ENCODE measurements around the gene CASTOR2.
"Not testable (repeated sequence)": the region's sequence is repeated elsewhere in the genome, so short reads cannot be mapped to it uniquely, and the experiment has no call there.

CASTOR2 gene

DNA sequence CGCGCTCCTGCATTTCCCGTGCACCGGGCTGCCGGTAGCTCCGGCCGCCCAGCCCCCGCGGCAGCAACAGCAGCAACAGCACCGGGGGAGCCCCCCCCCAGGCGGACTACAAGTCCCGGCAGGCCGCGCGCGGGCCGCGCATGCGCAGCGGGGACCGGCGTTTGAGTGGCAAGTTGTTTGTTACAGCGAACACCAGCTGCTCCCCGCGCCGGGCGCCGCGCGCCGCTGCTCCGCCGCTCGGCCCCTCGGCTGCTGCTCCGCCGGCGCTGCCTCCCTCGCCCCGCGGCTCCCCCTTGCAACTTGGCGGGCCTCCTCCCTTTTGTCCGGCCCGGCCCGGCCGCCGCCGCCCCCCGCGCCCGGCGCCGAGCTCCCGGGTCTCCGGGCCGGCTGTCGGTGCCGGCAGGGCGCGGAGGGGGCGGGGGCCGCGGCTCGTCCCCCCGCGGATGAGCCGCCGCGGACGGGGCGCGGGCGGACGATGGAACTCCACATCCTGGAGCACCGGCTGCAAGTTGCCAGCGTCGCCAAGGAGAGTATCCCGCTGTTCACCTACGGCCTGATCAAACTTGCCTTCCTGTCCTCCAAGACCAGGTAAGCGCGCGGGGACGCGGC is at the start of gene CASTOR2:
Gene CASTOR2 (plus strand): TSS at position 195 of the 609 bp plus-strand sequence. CDS start 281 bp downstream, at position 476.
- DNase-seq = not testable (repeated sequence)

DNA sequence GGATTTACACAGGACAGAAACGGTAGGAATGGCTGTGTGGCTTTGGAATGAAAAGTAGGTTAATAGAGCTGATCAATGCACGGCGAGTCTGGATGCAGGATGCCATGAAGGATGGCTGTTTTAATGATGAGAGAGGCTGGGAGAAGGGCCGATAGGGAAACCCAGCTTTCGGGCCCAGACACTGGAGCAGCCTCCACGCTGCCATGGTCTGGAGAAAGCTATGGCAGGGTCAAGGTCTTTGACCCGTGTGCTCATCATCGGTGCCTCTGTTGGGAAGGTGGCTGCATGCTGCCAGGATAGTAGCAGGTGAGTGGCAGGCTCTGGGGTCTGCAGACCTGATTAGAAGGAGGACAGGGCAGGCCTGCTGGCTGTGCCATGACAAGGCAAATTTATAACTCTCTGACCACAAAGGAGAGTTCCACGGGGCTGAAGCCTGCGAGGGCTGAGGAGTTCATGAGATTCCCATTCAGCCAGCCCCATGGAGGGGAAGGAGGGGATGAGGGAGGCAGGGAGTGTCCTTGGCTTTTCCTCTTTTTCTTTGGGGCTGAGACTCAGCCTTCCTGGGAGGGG is 42.1 kb upstream of the CASTOR2 start:
- DNase-seq = not testable (repeated sequence)

DNA sequence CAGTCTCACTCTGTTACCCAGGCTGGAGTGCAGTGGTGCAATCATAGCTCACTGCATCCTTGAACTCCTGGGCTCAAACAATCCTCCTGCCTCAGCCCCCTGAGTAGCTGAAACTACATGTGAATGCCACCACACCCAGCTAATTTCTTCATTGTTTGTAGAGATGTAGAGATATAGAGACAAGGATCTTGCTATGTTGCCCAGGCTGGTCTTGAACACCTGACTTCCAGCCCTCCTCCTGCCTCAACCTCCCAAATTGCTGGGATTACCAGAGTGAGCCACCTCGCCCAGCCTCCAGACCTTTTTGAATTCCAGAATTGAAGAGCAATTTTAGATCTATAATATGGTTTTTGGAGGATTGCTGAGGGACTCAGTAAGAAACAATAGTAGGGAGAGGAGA is 40.9 kb upstream of the CASTOR2 start:
- DNase-seq = not testable (repeated sequence)

DNA sequence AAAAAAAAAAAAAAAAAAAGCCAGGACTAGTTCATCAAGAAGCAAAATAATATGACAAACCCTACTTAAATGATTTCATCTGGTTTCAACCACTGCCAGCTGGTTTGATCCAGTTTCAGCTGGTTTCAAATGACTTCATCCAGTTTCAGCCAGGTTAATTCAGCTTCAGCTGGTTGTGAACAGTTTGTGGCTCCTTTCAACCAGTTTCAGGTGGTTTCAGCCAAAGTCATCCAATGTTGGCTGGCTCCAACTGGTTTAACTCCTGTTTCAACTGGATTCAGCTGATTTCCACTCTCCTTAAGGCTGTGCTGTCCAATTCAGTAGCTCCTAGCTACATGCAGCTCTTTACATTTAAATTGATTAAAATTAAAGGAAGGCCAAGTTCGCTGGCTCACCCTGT is 37.5 kb upstream of the CASTOR2 start:
- DNase-seq = not testable (repeated sequence)

DNA sequence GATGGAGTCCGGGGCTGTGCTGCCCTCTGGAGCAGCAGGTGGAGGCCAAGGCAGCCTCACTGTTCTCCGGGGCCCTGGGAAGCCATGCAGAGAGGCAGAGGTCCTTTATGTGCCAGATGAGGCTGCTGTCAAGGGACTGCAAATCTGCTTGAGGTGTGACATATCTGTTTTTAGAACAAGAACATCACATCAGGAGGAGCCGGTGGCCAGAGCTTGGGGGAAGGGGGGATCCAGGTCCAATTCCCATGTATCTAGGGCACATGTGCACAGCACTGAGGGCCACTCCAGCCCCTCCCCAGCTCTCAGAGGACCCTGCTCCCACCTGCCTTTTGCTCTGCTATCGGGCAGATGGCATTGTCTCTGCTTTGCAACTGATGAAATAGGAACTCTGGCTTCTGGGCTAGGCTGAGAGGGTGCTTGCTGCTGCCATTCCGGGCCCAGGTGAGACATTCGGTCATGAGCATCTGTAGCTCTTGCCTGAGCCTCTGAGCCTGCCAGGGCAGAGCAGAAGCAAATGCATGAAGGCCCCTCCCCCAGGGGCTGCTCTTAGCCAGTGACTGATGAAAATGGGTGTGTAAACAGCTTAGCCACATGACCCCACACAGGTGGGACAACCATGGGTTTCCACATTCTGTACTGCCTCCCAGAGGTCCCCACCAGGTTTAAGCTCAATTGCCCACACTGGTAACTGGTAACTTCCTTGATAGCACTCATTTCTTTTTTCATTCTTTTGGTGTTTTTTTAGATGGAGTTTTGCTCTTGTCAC is 32.8 kb upstream of the CASTOR2 start:
- not testable (repeated sequence) for DNase-seq

DNA sequence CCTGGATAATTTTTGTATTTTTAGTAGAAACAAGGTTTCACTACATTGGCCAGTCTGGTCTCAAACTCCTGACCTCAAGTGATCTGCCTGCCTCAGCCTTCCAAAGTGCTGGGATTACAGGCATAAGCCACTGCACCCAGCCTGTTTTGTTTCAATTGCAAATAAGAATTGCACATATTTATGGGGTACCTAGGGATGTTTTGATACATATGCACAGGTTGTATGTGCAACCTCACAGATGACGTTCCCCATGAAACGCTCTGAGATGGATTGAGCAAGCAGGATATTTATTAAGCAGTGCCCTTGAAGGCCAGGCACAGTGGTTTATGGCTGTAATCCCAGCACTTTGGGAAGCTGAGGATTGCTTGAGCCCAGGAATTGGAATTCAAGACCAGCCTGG is 25.1 kb upstream of the CASTOR2 start:
- DNase-seq = not testable (repeated sequence)

DNA sequence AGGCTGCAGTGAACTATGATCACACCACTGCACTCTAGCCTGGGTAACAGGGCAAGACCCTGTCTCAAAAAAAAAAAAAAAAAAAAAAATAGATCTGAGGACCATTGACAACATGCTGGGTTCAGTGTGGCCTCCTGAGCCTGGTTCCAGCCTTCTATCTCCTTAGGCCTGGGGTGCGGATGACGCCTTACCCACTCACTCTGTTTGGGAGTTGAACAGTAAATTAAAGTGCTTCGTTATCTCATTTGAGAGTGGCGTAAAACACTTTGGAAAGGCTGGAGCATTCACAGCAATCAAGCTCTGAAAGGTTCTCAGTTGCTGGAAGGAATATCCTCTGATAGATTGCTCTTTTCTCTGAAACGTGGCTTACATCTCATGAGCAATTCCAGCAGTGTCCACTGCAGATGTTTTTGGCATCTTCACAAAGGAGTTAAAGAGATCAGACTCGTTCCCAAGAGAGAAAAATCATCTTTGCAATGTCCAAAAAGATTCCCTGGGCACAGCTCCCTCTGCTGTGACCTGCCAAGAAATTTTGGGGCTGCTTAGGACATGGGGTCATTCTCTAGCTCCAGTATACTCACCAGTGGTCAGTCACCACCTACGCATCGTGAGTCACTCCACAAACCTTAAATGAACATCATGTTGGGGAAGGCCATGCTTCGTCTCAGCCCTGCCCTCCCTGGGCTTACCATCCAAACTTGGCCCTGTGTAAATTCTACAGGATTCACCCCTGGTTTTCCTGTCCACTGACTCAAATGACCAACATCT is 23.0 kb upstream of the CASTOR2 start:
- not testable (repeated sequence) for DNase-seq

DNA sequence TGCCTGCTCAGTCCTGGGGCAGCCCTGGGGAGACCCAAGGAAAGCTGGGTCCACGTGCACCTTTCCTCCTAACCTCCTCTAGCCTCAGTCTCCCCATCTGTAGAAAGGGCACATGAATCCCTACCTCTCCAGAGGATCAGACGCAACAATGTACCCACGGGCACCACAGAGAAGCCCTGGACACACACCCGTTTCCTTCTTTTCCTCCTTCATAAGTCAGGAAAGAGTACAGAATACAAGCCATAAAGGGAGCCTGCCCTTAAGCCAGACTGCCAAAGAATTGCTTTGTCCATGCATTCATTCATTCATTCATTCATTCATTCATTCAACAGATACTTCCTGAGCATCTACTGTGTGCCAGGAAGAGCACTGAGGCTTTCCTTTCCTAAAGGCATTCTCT is 20.6 kb upstream of the CASTOR2 start:
- not testable (repeated sequence) for DNase-seq

DNA sequence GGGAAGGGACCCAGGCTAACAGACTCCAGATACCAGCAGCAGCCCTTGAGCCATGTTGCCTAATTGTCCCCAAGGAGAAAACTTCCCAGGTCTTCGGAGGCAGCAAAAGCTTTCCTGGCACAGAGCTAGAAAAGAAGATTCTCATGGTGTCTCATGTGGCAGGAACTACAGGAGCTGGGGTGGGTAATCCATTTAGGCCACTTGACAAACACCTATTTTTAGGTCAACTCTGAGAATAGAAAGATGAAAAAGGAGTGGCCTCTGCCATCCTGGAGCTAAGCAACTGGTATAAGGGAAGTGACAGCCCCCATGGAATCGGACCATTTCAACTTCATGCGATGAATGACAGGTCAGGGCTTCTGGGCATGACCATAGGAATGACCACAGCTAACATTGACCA is 16.8 kb upstream of the CASTOR2 start:
- not testable (repeated sequence) for DNase-seq

DNA sequence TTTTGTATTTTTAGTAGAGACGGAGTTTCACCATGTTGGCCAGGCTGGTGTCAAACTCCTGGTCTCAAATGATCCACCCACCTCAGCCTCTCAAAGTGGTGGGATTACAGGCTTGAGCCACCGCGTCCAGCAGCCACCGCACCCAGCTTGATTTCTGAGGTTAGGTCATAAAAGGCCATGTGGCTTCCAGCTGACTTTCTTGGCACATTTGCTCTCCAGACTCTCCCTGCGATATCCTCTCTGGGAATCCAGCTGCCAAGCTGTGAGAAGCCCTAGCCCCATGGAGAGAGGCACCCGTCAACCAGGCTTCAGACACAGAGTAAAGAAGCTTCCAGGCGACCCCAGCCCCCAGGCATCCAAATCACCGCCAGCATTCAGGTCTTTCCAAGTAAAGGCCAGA is 10.7 kb upstream of the CASTOR2 start:
- not testable (repeated sequence) for DNase-seq

DNA sequence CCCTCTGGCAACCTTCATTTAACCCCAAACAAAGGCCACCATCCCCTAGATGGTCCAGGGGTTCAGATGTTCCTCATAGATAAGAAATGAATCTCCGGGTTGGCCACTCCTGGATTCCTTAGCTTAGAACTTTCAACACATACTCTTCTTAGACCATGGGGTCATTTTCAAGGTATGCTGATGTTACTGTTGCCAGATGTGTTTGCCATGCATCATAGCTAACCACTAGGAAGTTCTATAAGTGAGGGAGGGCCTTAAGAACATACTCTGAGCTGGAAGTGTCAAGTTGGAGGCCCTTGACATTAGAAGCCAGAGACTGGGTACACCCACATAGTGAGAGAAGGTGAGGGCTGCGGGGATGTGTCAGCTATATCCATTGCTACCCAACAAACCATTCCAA is 6.2 kb upstream of the CASTOR2 start:
- not testable (repeated sequence) for DNase-seq

DNA sequence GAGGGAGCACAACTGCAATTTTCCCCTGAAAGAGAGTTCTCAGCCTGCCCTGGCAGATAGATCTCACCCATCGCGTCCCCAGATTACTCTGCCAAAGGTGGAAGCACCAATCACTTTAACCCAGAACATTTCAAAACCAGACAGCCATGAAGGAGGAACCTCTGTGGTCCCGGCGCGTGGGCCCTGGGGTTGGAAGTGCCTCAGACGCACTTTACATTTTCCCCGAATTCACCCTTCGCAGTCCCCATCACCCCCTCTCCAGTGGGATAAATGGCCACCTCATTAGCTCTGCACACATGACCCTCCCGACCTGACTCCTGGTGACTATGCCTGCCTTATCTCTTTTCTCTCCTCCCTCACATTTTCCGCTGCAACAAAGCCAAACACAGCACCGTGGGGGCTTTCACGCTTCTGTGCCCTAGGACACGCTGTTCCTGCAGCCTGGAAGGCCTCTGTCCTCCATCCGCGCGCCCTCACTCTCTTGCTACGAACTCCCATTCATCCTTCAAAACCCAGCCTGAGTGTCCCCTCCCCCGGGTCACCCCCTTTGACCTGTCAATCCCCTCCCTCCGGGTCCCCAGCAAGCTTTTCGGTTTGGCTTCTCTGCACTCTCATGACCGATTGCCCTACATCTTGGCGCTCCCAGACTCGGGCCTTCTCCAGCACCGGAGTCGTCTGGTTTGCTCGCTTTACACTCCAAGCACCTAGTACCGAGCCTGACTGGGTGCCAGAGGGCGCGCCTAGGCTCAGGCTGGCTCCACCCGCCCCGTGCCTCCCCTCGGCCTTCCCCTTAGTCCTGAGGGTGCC is 598 bp upstream of the CASTOR2 start:
- not testable (repeated sequence) for DNase-seq

DNA sequence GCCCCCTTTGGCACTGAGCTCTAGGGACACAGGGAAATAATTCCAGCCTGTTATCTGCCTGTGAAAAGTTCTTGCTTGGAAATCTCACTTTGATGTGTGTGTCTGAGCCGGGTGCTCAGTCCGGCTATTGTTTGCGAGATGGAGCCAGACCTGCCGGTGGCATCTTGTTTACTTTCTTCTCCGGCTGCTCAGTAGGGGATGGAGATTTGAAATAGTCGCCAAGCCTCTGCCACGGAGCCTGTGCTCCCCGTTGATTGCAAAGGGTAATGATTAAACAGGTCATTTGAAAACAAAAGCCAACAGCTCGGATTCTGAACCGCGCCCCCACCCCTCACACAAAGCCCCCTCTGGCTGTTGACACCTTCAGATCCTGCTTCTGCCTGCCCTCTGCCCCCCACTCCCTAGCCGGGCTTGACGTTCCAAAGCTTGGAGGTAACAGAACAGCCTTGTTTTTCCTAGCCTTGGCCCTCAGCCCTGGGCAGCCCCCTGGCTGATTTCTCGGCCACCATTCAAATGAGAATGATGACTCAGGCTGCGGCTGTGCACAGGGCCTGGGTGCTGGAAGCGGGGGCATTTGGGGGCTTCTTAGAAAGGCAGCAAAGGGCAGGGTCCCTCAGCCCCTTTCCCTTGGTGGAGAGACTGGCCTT is 1.8 kb downstream of the CASTOR2 start:
- not testable (repeated sequence) for DNase-seq

DNA sequence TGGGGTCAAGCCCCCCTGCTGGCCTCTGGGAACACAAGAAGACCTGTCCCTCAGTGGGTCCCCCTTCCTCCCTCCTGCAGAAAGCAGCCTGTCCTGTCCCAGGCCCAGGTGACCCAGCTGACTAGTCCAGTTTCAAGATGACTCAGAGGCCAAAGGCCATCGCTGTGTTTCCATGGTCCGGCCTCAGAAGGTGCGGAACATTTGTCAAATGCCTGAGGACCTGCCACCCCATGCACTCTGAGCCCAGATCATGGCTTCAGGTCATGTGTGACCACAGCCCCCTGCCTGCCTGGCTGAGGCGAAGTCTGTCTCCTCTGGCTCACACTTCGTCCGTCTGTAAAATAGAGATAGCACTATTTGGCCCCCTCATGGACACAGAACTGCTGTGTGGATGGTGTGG is 2.4 kb downstream of the CASTOR2 start:
- DNase-seq = not testable (repeated sequence)

DNA sequence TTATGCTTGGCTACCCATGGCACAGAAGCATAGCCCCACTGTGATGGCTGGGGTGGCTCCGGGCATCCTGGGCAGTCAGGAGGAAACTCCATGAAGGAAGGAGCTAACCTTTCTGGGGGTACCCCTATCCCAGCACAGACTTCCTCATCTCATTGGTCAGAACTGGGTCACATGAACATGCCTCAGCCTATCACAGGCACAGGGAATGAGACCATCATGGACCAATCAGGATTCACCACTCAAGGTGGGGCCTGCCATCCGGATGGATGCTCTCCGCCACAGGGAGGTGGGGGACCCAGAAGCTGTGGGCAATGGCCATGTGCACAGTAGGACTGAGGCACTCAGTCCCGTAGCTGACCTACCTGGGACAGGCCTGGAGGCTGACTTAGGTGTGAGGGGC is 6.9 kb downstream of the CASTOR2 start:
- DNase-seq = not testable (repeated sequence)

DNA sequence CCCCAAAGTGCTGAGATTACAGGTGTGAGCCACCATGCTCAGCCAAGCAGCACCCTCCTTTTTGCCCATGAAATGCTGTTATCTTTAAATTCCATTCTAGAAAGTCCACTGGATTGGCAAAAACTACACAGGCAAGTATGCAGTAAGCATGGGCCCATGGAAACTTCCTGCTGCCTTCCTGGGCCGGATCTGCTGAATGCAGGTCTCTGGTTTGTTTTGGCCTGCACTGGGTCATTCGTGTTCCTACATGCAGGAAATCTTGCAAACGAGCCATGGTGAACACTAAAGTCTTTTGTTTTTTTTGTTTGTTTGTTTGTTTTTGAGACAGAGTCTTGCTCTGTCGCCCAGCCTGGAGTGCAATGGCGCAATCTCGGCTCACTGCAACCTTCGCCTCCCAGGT is 7.9 kb downstream of the CASTOR2 start:
- DNase-seq = not testable (repeated sequence)

DNA sequence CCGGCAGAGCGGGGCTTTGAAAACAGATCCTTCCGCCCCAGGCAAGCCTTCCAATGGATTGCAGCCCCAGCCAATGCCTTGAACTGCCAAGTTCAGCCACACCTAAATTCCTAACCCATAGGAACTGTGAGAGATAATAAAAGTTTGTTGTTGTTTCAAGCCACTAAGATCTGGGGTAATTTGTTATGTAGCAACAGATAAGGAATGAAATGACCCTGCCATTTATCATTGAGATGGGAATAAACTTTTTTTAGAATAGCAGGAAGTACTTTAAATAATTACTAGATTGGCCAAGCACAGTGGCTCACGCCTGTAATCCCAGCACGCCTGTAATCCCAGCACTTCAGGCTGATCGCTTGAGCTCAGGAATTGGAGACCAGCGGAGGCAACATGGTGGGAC is 11.5 kb downstream of the CASTOR2 start:
- not testable (repeated sequence) for DNase-seq

DNA sequence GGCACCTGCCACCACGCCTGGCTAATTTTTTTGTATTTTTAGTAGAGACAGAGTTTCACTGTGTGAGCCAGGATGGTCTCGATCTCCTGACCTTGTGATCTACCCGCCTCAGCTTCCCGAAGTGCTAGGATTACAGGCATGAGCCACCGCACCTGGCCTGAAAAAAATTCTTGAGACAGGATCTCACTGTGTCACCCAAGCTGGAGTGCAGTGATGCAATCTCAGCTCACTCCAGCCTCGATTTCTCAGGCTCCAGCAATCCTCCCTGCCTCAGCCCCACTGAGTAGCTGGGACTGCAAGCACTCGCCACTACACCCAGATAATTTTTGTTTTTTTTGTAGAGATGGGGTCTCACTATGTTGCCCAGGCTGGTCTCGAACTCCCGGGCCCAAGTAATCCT is 13.0 kb downstream of the CASTOR2 start:
- not testable (repeated sequence) for DNase-seq

DNA sequence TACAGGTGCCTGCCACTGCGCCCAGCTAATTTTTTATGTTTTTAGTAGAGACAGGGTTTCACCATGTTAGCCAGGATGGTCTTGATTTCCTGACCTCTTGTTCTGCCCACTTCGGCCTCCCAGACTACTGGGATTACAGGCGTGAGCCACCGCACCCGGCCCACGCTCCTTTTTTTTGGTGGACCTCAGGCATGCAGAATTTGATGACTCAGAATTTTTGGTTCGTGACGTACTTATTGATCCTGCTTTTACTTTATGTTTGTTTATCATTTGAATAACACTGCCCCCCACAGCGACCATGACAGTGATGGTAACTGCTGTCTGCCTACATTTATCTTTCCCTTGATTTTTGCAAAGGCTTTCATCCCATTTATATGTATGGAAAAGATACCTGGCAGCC is 23.9 kb downstream of the CASTOR2 start:
- not testable (repeated sequence) for DNase-seq

DNA sequence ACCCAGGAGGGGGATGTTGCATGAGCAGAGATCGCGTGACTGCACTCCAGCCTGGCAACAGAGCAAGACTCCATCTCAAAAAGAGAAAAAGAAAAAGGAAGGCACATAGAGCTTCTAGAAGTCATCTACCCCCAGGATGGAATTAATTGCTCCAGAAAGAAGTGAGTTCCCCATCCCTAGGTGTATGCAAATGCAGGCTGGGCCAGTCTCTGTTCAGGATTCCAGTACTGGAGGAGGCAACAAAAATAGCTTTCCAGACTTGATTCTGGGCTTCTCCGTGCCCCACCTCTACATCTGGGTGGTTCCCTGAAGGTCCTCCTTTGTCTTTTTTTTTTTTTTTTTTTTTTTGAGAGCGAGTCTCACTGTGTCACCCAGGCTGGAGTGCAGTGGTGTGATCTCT is 28.6 kb downstream of the CASTOR2 start:
- DNase-seq = no peak

DNA sequence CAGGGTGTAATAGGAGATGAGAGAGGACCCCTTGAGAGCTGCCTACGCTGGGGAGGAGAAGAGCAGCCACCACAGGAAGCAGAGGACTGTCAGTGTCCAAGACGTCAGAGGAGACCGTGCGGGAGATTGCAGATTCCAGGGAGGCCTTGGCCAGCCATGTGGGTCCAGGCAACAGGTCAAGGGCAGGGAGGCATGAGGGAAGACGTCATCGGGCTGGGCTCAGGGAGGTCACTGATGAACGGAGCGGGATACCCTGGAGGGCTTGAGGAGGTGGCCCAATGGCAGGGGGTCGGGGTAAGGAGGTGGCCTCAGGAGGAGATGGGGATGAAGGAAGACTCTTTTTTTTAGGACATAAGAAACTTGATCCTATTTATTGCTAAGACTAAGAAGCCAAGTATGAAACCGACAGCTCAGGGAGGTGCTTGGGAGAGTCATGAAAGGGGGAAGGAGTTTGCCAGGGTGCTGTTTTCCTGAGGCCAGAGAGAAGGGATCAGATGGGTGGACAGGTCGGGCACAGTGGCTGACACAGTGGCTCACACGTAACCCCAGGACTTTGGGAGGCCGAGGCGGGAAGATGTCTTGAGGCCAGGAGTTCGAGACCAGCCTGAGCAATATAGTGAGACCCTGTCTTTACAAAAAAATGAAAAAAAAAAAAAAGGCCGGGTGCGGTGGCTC is 30.5 kb downstream of the CASTOR2 start:
- DNase-seq = not testable (repeated sequence)

Measured in NCI-H1092 treated with DMSO at 0.1 percent for 48 hours (cell line).